GM12878 (cell line): ENCODE data around the gene EXOSC1.
"Not testable (repeated sequence)": the region's sequence is repeated elsewhere in the genome, so short reads cannot be mapped to it uniquely, and the experiment has no call there.

ENCODE experiments used
- CREM ChIP-seq: IDR thresholded peaks from 2 replicates; pipeline ENCODE4 v1.6.1; 2014; ENCODE audit warnings: antibody characterized with exemption, low read depth
- EP300 ChIP-seq, 2 experiments: fragments of 150-350 bp in 1 of 2; IDR thresholded peaks; 2 replicates each; pipeline ENCODE4 v1.6.1; 2011 to 2012; ENCODE audit warnings: low read depth in 2 of 2, low read length in 2 of 2, borderline replicate concordance in 1 of 2, improper control_type of control experiment in 1 of 2, inconsistent platforms in 1 of 2; ENCODE audit not compliant: control insufficient read depth in 1 of 2
- NFIC ChIP-seq: IDR thresholded peaks from 2 replicates; pipeline ENCODE4 v1.6.1; 2012; ENCODE audit warnings: low read depth, mild to moderate bottlenecking, inconsistent platforms, low read length, moderate library complexity
- NR2F1 ChIP-seq: fragments of 450-650 bp; conservative IDR thresholded peaks from 2 replicates; pipeline ENCODE4 v1.6.1; 2017; ENCODE audit warnings: mild to moderate bottlenecking
- POLR2A ChIP-seq: IDR thresholded peaks from 2 replicates; pipeline ENCODE4 v1.6.1; 2011; ENCODE audit warnings: low read depth, mild to moderate bottlenecking, low read length
- POLR2AphosphoS5 ChIP-seq: IDR thresholded peaks from 2 replicates; pipeline ENCODE4 v1.6.1; 2011; ENCODE audit warnings: mild to moderate bottlenecking, low read length, inconsistent platforms
- ZZZ3 ChIP-seq: IDR thresholded peaks from 2 replicates; pipeline ENCODE4 v1.6.1; 2011; ENCODE audit warnings: low read depth; ENCODE audit not compliant: control insufficient read depth, insufficient read length
- TF ChIP-seq, protein P1 (sequence below): IDR thresholded peaks from 2 replicates; pipeline ENCODE4 v1.6.1; 2012; ENCODE audit warnings: low read depth, low read length, improper control_type of control experiment
- TF ChIP-seq, protein P2 (sequence below), 3 experiments: IDR thresholded peaks in 2 of 3; conservative IDR thresholded peaks in 1 of 3; 2 replicates each; pipeline ENCODE4 v1.5.1; 2011; ENCODE audit warnings: low read depth in 3 of 3, low read length in 3 of 3, mild to moderate bottlenecking in 3 of 3, control low read depth in 2 of 3, moderate library complexity in 2 of 3, inconsistent platforms in 1 of 3, mixed read lengths in 1 of 3; ENCODE audit not compliant: control insufficient read depth in 2 of 3, insufficient read depth in 1 of 3; ENCODE audit errors: extremely low read depth in 1 of 3
- TF ChIP-seq, protein P3 (sequence below): IDR thresholded peaks from 2 replicates; pipeline ENCODE4 v1.6.1; 2012; ENCODE audit warnings: mild to moderate bottlenecking, low read depth, low read length

DNA sequence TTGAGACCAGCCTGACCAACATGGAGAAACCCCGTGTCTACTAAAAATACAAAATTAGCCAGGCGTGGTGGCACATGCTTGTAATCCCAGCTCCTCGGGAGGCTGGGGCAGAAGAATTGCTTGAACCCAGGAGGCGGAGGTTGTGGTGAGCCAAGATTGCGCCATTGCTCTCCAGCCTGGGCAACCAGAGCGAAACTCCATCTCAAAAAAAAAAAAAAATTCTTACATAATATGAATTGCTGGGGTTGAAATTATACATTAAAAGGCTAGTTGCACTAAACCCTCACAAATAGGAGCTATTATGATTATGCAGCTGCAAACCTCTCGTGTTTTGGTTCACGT is 22.1 kb downstream of the EXOSC1 start:
- TF ChIP-seq, protein P1, sequence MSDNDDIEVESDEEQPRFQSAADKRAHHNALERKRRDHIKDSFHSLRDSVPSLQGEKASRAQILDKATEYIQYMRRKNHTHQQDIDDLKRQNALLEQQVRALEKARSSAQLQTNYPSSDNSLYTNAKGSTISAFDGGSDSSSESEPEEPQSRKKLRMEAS = not testable (repeated sequence)
- not testable (repeated sequence) for TF ChIP-seq NR2F1; EP300 (IDR thresholded peaks at IDR 0.05; ENCODE audit: borderline replicate concordance in 1 of 2, control insufficient read depth in 1 of 2, low read depth in 2 of 2, low read length in 2 of 2); POLR2AphosphoS5; POLR2A; ZZZ3; CREM; NFIC
- TF ChIP-seq, protein P2, sequence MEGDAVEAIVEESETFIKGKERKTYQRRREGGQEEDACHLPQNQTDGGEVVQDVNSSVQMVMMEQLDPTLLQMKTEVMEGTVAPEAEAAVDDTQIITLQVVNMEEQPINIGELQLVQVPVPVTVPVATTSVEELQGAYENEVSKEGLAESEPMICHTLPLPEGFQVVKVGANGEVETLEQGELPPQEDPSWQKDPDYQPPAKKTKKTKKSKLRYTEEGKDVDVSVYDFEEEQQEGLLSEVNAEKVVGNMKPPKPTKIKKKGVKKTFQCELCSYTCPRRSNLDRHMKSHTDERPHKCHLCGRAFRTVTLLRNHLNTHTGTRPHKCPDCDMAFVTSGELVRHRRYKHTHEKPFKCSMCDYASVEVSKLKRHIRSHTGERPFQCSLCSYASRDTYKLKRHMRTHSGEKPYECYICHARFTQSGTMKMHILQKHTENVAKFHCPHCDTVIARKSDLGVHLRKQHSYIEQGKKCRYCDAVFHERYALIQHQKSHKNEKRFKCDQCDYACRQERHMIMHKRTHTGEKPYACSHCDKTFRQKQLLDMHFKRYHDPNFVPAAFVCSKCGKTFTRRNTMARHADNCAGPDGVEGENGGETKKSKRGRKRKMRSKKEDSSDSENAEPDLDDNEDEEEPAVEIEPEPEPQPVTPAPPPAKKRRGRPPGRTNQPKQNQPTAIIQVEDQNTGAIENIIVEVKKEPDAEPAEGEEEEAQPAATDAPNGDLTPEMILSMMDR (IDR thresholded peaks at IDR 0.05 in 2 of 3, conservative IDR thresholded peaks at IDR 0.05 in 1 of 3; ENCODE audit: control insufficient read depth in 2 of 3, extremely low read depth in 1 of 3, insufficient read depth in 1 of 3, low read depth in 3 of 3, low read length in 3 of 3) = not testable (repeated sequence)
- TF ChIP-seq, protein P3, sequence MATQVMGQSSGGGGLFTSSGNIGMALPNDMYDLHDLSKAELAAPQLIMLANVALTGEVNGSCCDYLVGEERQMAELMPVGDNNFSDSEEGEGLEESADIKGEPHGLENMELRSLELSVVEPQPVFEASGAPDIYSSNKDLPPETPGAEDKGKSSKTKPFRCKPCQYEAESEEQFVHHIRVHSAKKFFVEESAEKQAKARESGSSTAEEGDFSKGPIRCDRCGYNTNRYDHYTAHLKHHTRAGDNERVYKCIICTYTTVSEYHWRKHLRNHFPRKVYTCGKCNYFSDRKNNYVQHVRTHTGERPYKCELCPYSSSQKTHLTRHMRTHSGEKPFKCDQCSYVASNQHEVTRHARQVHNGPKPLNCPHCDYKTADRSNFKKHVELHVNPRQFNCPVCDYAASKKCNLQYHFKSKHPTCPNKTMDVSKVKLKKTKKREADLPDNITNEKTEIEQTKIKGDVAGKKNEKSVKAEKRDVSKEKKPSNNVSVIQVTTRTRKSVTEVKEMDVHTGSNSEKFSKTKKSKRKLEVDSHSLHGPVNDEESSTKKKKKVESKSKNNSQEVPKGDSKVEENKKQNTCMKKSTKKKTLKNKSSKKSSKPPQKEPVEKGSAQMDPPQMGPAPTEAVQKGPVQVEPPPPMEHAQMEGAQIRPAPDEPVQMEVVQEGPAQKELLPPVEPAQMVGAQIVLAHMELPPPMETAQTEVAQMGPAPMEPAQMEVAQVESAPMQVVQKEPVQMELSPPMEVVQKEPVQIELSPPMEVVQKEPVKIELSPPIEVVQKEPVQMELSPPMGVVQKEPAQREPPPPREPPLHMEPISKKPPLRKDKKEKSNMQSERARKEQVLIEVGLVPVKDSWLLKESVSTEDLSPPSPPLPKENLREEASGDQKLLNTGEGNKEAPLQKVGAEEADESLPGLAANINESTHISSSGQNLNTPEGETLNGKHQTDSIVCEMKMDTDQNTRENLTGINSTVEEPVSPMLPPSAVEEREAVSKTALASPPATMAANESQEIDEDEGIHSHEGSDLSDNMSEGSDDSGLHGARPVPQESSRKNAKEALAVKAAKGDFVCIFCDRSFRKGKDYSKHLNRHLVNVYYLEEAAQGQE = not testable (repeated sequence)
